Activated naive CD4-positive, alpha-beta T cell treated with anti-CD3 and anti-CD28 coated beads for 36 hours (primary cell): ENCODE data around the gene PPP2R3A. TPM values are rescaled to one million over a fixed set of nuclear protein-coding genes. Genes with fewer than 3 reads are reported as not detected.
"Not testable (repeated sequence)": the region's sequence is repeated elsewhere in the genome, so short reads cannot be mapped to it uniquely, and the experiment has no call there.

Experiments used
- CTCF ChIA-PET: fragments of 350-600 bp; sonication (Branson Sonifier 250); formaldehyde crosslinking; loops from one replicate; lab custom pipeline; 2021; ENCODE audit warnings: antibody characterized with exemption; lab: Charles Lee
- DNase-seq: peaks from one replicate; pipeline ENCODE4 v3.0.0-alpha.2; 2020
- H3K27ac Mint-ChIP-seq: one replicate; pipeline ENCODE4 v1.8.0; 2021; ENCODE audit warnings: mild to moderate bottlenecking, mixed read lengths
- H3K27me3 Mint-ChIP-seq: one replicate; pipeline ENCODE4 v1.8.0; 2021; ENCODE audit warnings: low read depth, mixed read lengths
- H3K36me3 Mint-ChIP-seq: one replicate; pipeline ENCODE4 v1.8.0; 2021; ENCODE audit warnings: low read depth, mixed read lengths
- H3K4me1 Mint-ChIP-seq: one replicate; pipeline ENCODE4 v1.8.0; 2021; ENCODE audit warnings: low read depth, mixed read lengths
- H3K4me3 Mint-ChIP-seq: one replicate; pipeline ENCODE4 v1.8.0; 2021; ENCODE audit warnings: mild to moderate bottlenecking, moderate library complexity, mixed read lengths
- H3K9me3 Mint-ChIP-seq: one replicate; pipeline ENCODE4 v1.8.0; 2021; ENCODE audit warnings: mixed read lengths
- intact Hi-C: fragments of 100-400 bp; cut with micrococcal nuclease; formaldehyde crosslinking; loops from one replicate; pipeline ENCODE4 v1.15.1; 2023
- total RNA-seq, 2 experiments: library from RNA; stranded (reverse); gene quantifications; one replicate each; pipeline ENCODE4 v1.2.3, GENCODE V29; 2021

PPP2R3A gene
- total RNA-seq, 2 experiments from 2014 or later = 0.17 TPM

GRCh38 chr3:136078421-136079364, 113.2 kb downstream of the PPP2R3A start:
- Mint-ChIP-seq H3K27me3 (peaks cover 3% of the 10 kb centered on the region), H3K4me1 (no peaks in the 10 kb centered on the region)
- no peak for DNase-seq

GRCh38 chr3:136083641-136084382, 118.3 kb downstream of the PPP2R3A start:
- CTCF ChIA-PET = interaction anchor here (0.6 to 1.1 kb wide), 2 partner anchors 13 to 595 kb away, joined by 3 to 7 read pairs; no protein-coding TSS in a partner anchor
- DNase-seq, H3K36me3 Mint-ChIP-seq, intact Hi-C loops, H3K4me3 Mint-ChIP-seq, H3K27me3 Mint-ChIP-seq, H3K4me1 Mint-ChIP-seq, H3K27ac Mint-ChIP-seq: not testable (repeated sequence)
- H3K9me3 Mint-ChIP-seq = peaks cover 19% of the 10 kb centered on the region

More at GRCh38 chr3:136078421-136079364, 113.2 kb downstream of the PPP2R3A start:
- peaks cover 2% of the 10 kb centered on the region for H3K9me3 Mint-ChIP-seq
- H3K4me3 Mint-ChIP-seq = no peak overlapping the region
- peaks cover under 1% of the 10 kb centered on the region for H3K36me3 Mint-ChIP-seq
- intact Hi-C loops = loop anchor here (1.0 to 10.0 kb wide), 8 partner anchors 101 to 1894 kb away; partner anchors contain the start of genes NCK1, PCCB and SLC35G2
- CTCF ChIA-PET = interaction anchor here (0.6 to 1.3 kb wide), 8 partner anchors 8 to 736 kb away, joined by 3 to 7 read pairs (median 3); no protein-coding TSS in a partner anchor
- H3K27ac Mint-ChIP-seq = no peak overlapping the region

GRCh38 chr3:136085067-136085466, 119.5 kb downstream of the PPP2R3A start:
- H3K36me3 Mint-ChIP-seq, H3K27ac Mint-ChIP-seq, H3K4me1 Mint-ChIP-seq, intact Hi-C loops, H3K4me3 Mint-ChIP-seq, H3K27me3 Mint-ChIP-seq: not testable (repeated sequence)
- peak; percentile 27 for DNase-seq
- H3K9me3 Mint-ChIP-seq = peaks cover 19% of the 10 kb centered on the region
- CTCF ChIA-PET = interaction anchor here (1.6 kb wide), 1 partner anchor 10 kb away, joined by 4 read pairs; no protein-coding TSS in a partner anchor

- CTCF ChIA-PET = no interaction called here
- H3K4me3 Mint-ChIP-seq = no peak overlapping the region
- DNase-seq = no peak
- H3K9me3 Mint-ChIP-seq = no peaks in the 10 kb centered on the region
- no peaks in the 10 kb centered on the region for H3K36me3 Mint-ChIP-seq
- intact Hi-C loops = no loop called here
- no peaks in the 10 kb centered on the region for H3K27me3 Mint-ChIP-seq
- H3K4me1 Mint-ChIP-seq = no peaks in the 10 kb centered on the region
- H3K27ac Mint-ChIP-seq = no peak overlapping the region
These were observed 128.2 kb downstream of the PPP2R3A start for GRCh38 chr3:136093771-136094170.

GRCh38 chr3:136105044-136105443, 139.5 kb downstream of the PPP2R3A start:
- Mint-ChIP-seq H3K9me3 (no peaks in the 10 kb centered on the region), H3K4me1 (peaks cover 13% of the 10 kb centered on the region), H3K27ac (no peak overlapping the region), H3K27me3 (no peaks in the 10 kb centered on the region), H3K36me3 (no peaks in the 10 kb centered on the region), H3K4me3 (no peak overlapping the region)
- intact Hi-C loops = no loop called here
- no peak for DNase-seq
- CTCF ChIA-PET = no interaction called here

- H3K36me3 Mint-ChIP-seq = no peaks in the 10 kb centered on the region
- DNase-seq = no peak
- H3K27me3 Mint-ChIP-seq = no peaks in the 10 kb centered on the region
- H3K9me3 Mint-ChIP-seq = no peaks in the 10 kb centered on the region
- no peak overlapping the region for H3K4me3 Mint-ChIP-seq
- H3K27ac Mint-ChIP-seq = no peak overlapping the region
- CTCF ChIA-PET = no interaction called here
- intact Hi-C loops = no loop called here
- peaks cover 13% of the 10 kb centered on the region for H3K4me1 Mint-ChIP-seq
These were observed 140.6 kb downstream of the PPP2R3A start for GRCh38 chr3:136106101-136106500.

GRCh38 chr3:136109499-136109898, 144.0 kb downstream of the PPP2R3A start:
- CTCF ChIA-PET = no interaction called here
- Mint-ChIP-seq H3K27me3 (no peaks in the 10 kb centered on the region), H3K4me1 (peaks cover 13% of the 10 kb centered on the region), H3K36me3 (no peaks in the 10 kb centered on the region), H3K9me3 (no peaks in the 10 kb centered on the region), H3K4me3 (no peak overlapping the region), H3K27ac (no peak overlapping the region)
- DNase-seq = no peak
- intact Hi-C loops = no loop called here

- H3K27ac Mint-ChIP-seq = no peak overlapping the region
- H3K9me3 Mint-ChIP-seq = no peaks in the 10 kb centered on the region
- no peak for DNase-seq
- H3K27me3 Mint-ChIP-seq = no peaks in the 10 kb centered on the region
- no peak overlapping the region for H3K4me3 Mint-ChIP-seq
- no peaks in the 10 kb centered on the region for H3K36me3 Mint-ChIP-seq
- H3K4me1 Mint-ChIP-seq = peaks cover 10% of the 10 kb centered on the region
- CTCF ChIA-PET = interaction anchor here (0.7 kb wide), 1 partner anchor 99 kb away, joined by 3 read pairs; no protein-coding TSS in a partner anchor
- intact Hi-C loops = no loop called here
These were observed 145.0 kb downstream of the PPP2R3A start for GRCh38 chr3:136110481-136110880.

- intact Hi-C loops = no loop called here
- DNase-seq = no peak
These were observed 148.9 kb downstream of the PPP2R3A start for GRCh38 chr3:136114421-136114820.

GRCh38 chr3:136119332-136119731, 153.8 kb downstream of the PPP2R3A start:
- H3K27me3 Mint-ChIP-seq, DNase-seq, H3K9me3 Mint-ChIP-seq, intact Hi-C loops, H3K36me3 Mint-ChIP-seq, CTCF ChIA-PET, H3K27ac Mint-ChIP-seq, H3K4me1 Mint-ChIP-seq, H3K4me3 Mint-ChIP-seq: not testable (repeated sequence)

More at GRCh38 chr3:136114421-136114820, 148.9 kb downstream of the PPP2R3A start:
- Mint-ChIP-seq H3K27ac (no peak overlapping the region), H3K4me3 (no peak overlapping the region), H3K4me1 (peaks cover 7% of the 10 kb centered on the region), H3K9me3 (no peaks in the 10 kb centered on the region), H3K36me3 (no peaks in the 10 kb centered on the region), H3K27me3 (no peaks in the 10 kb centered on the region)
- CTCF ChIA-PET = interaction anchor here (0.7 kb wide), 1 partner anchor 44 kb away, joined by 3 read pairs; no protein-coding TSS in a partner anchor

- H3K36me3 Mint-ChIP-seq, H3K27ac Mint-ChIP-seq, H3K27me3 Mint-ChIP-seq, H3K4me1 Mint-ChIP-seq, intact Hi-C loops, CTCF ChIA-PET, H3K9me3 Mint-ChIP-seq, DNase-seq, H3K4me3 Mint-ChIP-seq: not testable (repeated sequence)
These were observed 154.3 kb downstream of the PPP2R3A start for GRCh38 chr3:136119783-136120182.
